Adrenal gland (tissue), 12 donors: ENCODE data around the gene CDRT4. TPM values are rescaled to one million over a fixed set of nuclear protein-coding genes. Genes with fewer than 3 reads are reported as not detected.

Experiments used
- DNase-seq, 7 donors: peaks; one replicate each; pipeline ENCODE4 v3.0.0-alpha.2; 2019 to 2020
- H3K27ac ChIP-seq, 5 donors: fragments of 200-600 bp; sonication (generic) in 4 of 5; 1 replicate in 3 of 5; 2 replicates in 2 of 5; pipeline versions ENCODE4 v1.5.1 to v1.8.0; 2016 to 2020; ENCODE audit warnings: mild to moderate bottlenecking in 1 of 5
- H3K27me3 ChIP-seq: fragments of 200-600 bp; 2 replicates; pipeline ENCODE4 v1.8.0; 2021
- H3K36me3 ChIP-seq, 2 donors: fragments of 200-600 bp; replicated peaks in 1 of 2; 1 replicate in 1 of 2; 2 replicates in 1 of 2; pipeline versions ENCODE4 v1.5.1 to v1.8.0; 2018 to 2022
- H3K4me1 ChIP-seq, 2 donors: fragments of 200-600 bp; replicated peaks in 1 of 2; 1 replicate in 1 of 2; 2 replicates in 1 of 2; pipeline versions ENCODE4 v1.5.1 to v1.8.0; 2018 to 2021
- H3K4me3 ChIP-seq, 4 donors: fragments of 200-600 bp; sonication (generic) in 3 of 4; one replicate each; pipeline ENCODE4 v1.5.1; 2016 to 2018
- H3K9me3 ChIP-seq, 3 donors: fragments of 200-600 bp; sonication (generic) in 1 of 3; replicated peaks in 1 of 3; 1 replicate in 2 of 3; 2 replicates in 1 of 3; pipeline versions ENCODE4 v1.5.1 to v1.8.0; 2016 to 2021
- CTCF ChIP-seq, 6 experiments: fragments of 450-650 bp in 4 of 6; fragments of 200-600 bp in 2 of 6; sonication (generic) in 1 of 6; IDR thresholded peaks; 1 replicate in 5 of 6; 2 replicates in 1 of 6; pipeline versions ENCODE4 v1.5.1 to v1.8.0; 2016 to 2021; ENCODE audit warnings: antibody characterized with exemption in 6 of 6, mild to moderate bottlenecking in 2 of 6, moderate library complexity in 1 of 6
- POLR2A ChIP-seq, 2 donors: fragments of 450-650 bp; IDR thresholded peaks; one replicate each; pipeline ENCODE4 v1.6.1; 2017; ENCODE audit warnings: antibody characterized with exemption in 2 of 2, mild to moderate bottlenecking in 2 of 2, moderate library complexity in 1 of 2
- WGBS, 4 donors: extraction: QIAGEN DNeasy Blood & Tissue Kit in 2 of 4; methylation state at CpG; one replicate each; pipeline versions ENCODE4 v1.1.5 to v1.1.7; 2013 to 2017; 5-methylcytosine and 5-hydroxymethylcytosine counted together
- intact Hi-C, 2 donors: fragments of 100-400 bp; cut with DNase I; formaldehyde crosslinking; loops; one replicate each; pipeline versions ENCODE4 v1.14.1 to v1.15.0; 2022 to 2023
- polyA plus RNA-seq, 3 donors: library from polyadenylated mRNA; stranded (reverse); fragments of 200-250 nt in 2 of 3; fragments of 350-450 nt in 1 of 3; fragmentation: Illumina TruSeq in 1 of 3; extraction: RNeasy Lipid Tissue Mini Kit (QIAGEN cat#74804) in 1 of 3; gene quantifications; one replicate each; pipeline ENCODE4 v1.2.3, GENCODE V29; 2013 to 2014
- total RNA-seq, 9 donors: library from RNA; depleted of rRNA in 4 of 9; stranded (reverse); fragments of >200 nt in 4 of 9; fragments of 120-200 nt in 1 of 9; fragmentation: NEBNext Ultra II Directional in 1 of 9; extraction: Animal tissue kit (Norgen Biotek cat#: 25700) in 1 of 9; gene quantifications; one replicate each; pipeline versions ENCODE4 v1.1.0 to v1.2.4, GENCODE V29; 2013 to 2023
- donor health status: healthy with polysubstance abuse.
- donor health status: Bipolar disorder and iron deficiency.
- donor health status: DM: yes; HTN: yes; CAD: no.
- donor health status: DM: no; HTN: no; CAD: no.
- donor health status: DM: no; HTN: no; CAD: no.
- donor health status: DM: yes; HTN: yes; CAD: no.

Gene CDRT4
- total and polyA plus RNA-seq, 12 donors, result 1.5 to 49.6 (median 11.5) TPM

- WGBS, 4 donors, result 45 to 72% (median 50%) methylated on average over 3 of the region's 3 CpGs
- no peak overlapping the region for H3K27ac ChIP-seq
- TF ChIP-seq CTCF (IDR thresholded peaks at IDR 0.05) (no peak), POLR2A (IDR thresholded peaks at IDR 0.05) (no peak)
Measured at GRCh38 chr17:15510361-15510760, 42.9 kb upstream of the CDRT4 start.

GRCh38 chr17:15509095-15509494 is 41.7 kb upstream of the CDRT4 start:
- Histone ChIP-seq H3K4me3 (no peak overlapping the region), H3K27me3 (no peaks in the 10 kb centered on the region), H3K36me3 (no peaks in the 10 kb centered on the region), H3K9me3 (no peaks in the 10 kb centered on the region), H3K27ac (no peak overlapping the region), H3K4me1 (peaks cover 0 to 25% of the 10 kb centered on the region in 2 donors)
- 95 to 99% (median 97%) methylated on average over 5 of the region's 5 CpGs for WGBS, 4 donors
- TF ChIP-seq CTCF (IDR thresholded peaks at IDR 0.05), result no peak
- TF ChIP-seq POLR2A (IDR thresholded peaks at IDR 0.05), result no peak
- DNase-seq, result no peak
- intact Hi-C loops, result no loop called here

More at GRCh38 chr17:15510361-15510760, 42.9 kb upstream of the CDRT4 start:
- no peaks in the 10 kb centered on the region for H3K9me3 ChIP-seq
- H3K4me3 ChIP-seq, result no peak overlapping the region
- H3K27me3 ChIP-seq, result no peaks in the 10 kb centered on the region
- DNase-seq, result peak in 6 of 7 donors; percentile 43 to 71 (median 62)
- peaks cover 0 to 25% of the 10 kb centered on the region in 2 donors for H3K4me1 ChIP-seq
- intact Hi-C loops, result no loop called here
- H3K36me3 ChIP-seq, result no peaks in the 10 kb centered on the region

- Histone ChIP-seq H3K4me3 (no peak overlapping the region), H3K9me3 (no peaks in the 10 kb centered on the region), H3K4me1 (peaks cover 0 to 18% of the 10 kb centered on the region in 2 donors), H3K27me3 (no peaks in the 10 kb centered on the region), H3K36me3 (no peaks in the 10 kb centered on the region), H3K27ac (no peak overlapping the region)
- DNase-seq, result no peak
- WGBS, 4 donors, result 71 to 89% (median 74%) methylated on average over 7 of the region's 7 CpGs
- intact Hi-C loops, result no loop called here
- TF ChIP-seq CTCF (IDR thresholded peaks at IDR 0.05), result no peak
- no peak for TF ChIP-seq POLR2A (IDR thresholded peaks at IDR 0.05)
Measured at GRCh38 chr17:15508466-15508865, 41.0 kb upstream of the CDRT4 start.

GRCh38 chr17:15507896-15508295 is 40.5 kb upstream of the CDRT4 start:
- H3K27ac ChIP-seq, result no peak overlapping the region
- WGBS, 4 donors, result 90 to 98% (median 94%) methylated on average over 3 of the region's 3 CpGs
- intact Hi-C loops, result no loop called here
- no peaks in the 10 kb centered on the region for H3K36me3 ChIP-seq
- no peak overlapping the region for H3K4me3 ChIP-seq
- DNase-seq, result no peak
- no peaks in the 10 kb centered on the region for H3K9me3 ChIP-seq
- peaks cover 0 to 18% of the 10 kb centered on the region in 2 donors for H3K4me1 ChIP-seq
- H3K27me3 ChIP-seq, result no peaks in the 10 kb centered on the region
- TF ChIP-seq POLR2A (IDR thresholded peaks at IDR 0.05), result no peak
- TF ChIP-seq CTCF (IDR thresholded peaks at IDR 0.05), result no peak
